Hepatic stellate cell (primary cell): ENCODE data around the gene HMG20B.

Source experiments
- DNase-seq: peaks from one replicate; pipeline ENCODE4 v3.0.0; 2011; ENCODE audit warnings: low spot score

Gene HMG20B

GRCh38 chr19:3620817-3621547, 48.2 kb downstream of the HMG20B start:
- no peak for DNase-seq

DNA sequence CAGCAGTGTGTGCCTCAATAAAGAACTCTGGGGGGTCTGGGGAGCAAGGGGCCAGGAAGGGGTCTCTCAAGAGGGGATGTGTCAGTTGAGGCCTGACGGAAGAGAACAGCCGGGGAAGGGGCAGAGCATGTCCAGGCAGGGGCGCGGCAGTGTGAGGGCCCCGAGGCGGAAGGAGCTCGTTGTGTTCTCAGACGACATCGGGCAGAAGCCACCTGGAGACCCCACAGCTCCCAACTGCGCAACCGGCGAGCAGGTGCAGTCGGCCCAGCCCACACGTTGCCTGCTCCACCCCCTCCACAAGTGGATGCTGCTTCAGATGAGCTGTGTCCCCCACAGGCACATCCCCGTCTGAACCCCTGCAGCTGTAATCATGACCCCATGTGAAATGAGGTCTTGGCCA, 48.9 kb downstream of the HMG20B start:
- no peak for DNase-seq

- no peak for DNase-seq
Measured at GRCh38 chr19:3622224-3622623, 49.5 kb downstream of the HMG20B start.

DNA sequence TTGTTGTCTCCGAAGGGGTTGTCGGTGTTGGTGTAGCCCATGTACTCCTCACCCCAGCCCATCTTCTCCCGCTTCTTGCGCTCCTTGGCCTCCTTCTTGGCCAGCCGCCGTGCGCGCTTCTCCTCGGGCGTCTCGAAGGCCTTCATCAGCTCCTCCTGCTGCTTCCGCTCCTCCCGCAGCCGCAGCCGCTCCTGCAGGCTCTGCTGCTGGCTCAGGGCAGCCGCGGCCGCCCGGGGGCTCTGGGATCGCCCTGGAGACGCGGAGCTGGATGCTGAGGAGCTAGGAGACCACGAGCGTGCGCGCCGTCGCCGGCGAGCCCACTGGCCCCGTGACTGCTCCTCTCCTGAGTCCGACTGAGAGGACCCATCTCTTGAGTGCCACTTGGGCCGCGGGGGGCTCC, 51.0 kb downstream of the HMG20B start:
- DNase-seq, result no peak

GRCh38 chr19:3625996-3626472, 53.3 kb downstream of the HMG20B start:
- DNase-seq, result no peak

DNA sequence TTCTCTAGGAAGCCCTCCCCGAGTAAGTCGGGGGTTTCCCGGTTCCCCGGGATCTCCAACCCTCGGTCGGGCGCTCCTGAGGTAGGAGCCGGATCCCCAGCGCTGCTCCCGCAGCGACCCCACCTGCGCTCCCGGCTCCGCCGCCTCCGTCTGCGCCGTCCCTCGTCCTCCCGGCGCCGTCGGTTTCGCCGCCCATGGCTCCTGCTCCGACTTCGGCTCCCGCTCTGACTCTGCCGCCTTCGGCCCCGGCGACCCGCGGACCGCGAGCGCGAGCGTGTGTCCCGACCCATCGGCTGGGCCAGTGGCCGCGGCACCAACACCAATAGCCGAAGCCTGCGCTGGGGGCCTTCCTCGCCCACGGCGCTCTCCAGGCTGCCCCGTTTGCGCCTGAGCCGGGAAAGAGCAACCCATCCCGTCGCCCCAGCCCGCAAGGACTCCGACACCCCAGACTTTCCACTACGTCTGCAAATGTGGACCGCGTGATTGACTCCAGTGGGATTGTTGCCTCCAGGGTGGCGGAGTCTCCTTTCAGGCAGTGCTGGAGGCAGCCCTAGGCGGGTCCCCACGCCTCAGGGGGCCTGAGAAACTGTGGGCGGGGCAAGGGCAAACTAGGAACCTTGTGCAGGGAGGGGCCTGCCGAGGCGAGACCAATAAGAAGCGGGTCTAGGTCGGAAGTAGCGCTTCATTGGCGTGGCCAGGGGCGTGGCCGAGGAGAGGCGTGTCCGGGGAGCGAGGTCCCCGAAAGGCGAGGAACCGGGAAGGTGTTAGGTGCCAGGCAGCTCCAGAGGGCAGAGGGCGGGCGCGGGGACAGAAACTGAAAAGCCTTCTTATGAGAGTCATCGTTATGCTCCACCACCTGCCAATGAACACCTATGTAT, 54.0 kb downstream of the HMG20B start, which contains the start of gene CACTIN:
CACTIN (minus strand) TSS at position 318 of the 878 bp plus-strand sequence; CDS start at position 290, 28 bp downstream.
- DNase-seq, result peak; percentile 100

DNA sequence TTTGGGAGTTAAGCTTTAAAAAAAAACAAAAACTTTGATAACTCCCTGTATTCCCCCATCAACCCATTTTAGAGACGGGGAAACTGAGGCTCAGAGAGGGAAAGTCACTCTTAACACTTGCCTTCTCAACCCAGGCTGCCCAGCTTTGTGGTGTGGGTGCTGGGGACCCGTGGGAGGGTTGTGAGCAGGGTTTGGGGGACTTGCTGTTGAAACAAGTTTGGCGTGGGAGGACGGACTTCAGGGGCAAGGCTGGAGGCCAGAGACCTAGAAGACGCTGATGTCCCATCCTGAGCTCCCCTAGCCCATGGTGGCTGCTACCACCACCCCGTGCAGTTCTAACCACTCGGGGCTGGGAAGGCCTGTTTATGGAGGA, 54.6 kb downstream of the HMG20B start:
- no peak for DNase-seq
